Activated gamma-delta T cell treated with anti-CD3 and anti-CD28 coated beads, Interleukin-2, amount 50 U/mL, for 16 hours (primary cell): ENCODE data around the gene GLT8D1.
"Not testable (repeated sequence)": the region's sequence is repeated elsewhere in the genome, so short reads cannot be mapped to it uniquely, and the experiment has no call there.

Source experiments
- DNase-seq: peaks from one replicate; pipeline ENCODE4 v3.0.0-alpha.2; 2020; ENCODE audit warnings: low read depth

Gene GLT8D1, protein sequence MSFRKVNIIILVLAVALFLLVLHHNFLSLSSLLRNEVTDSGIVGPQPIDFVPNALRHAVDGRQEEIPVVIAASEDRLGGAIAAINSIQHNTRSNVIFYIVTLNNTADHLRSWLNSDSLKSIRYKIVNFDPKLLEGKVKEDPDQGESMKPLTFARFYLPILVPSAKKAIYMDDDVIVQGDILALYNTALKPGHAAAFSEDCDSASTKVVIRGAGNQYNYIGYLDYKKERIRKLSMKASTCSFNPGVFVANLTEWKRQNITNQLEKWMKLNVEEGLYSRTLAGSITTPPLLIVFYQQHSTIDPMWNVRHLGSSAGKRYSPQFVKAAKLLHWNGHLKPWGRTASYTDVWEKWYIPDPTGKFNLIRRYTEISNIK

DNA sequence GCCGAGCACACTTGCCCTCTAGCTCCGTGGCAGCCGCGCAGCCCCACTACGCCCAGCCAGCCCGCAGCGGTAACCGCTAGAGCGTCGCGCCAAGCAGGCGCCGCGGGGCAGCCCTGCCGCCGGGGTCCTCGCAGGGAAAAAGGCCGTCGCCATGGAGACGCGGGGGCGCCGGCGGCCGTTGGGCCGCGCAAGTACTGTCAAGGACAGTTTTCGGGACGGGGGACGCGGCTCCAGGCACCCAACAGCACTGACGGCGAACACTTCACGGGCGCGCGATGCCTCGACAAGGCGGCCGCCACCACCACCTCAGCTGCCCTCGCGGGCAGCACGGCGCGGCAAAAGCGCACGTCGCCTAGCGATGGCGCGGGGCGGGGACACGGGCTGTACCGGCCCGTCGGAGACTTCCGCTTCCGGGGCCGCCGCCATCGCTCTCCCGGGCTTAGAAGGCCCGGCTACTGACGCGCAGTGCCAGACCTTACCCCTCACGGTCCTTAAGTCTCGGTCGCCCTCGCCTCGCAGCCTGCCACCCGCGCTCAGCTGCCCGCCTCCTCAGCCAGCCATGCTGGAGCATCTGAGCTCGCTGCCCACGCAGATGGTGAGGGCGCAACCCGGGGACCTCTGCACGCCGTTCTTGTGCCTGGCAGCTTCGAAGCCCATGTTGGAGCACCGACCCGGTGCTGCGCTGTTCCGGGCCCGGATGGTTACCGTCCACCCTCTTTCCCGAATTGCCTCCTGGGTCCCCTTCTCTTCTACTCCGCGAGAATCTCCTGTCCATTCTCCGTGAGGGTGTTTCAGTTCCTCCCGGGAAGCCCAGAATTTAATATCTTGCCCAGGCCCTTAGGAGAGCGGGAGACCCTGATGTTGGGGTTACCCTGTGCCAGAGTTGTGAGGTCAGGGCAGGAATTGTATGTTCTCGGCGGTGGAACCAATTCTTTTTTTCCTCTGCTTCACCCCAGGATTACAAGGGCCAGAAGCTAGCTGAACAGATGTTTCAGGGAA, at the start of gene GLT8D1, which contains the start of gene SPCS1:
Gene GLT8D1, minus strand, starts transcription at position 104 of the 999 bp plus-strand sequence. CDS start 5,331 bp downstream, outside the sequence.
Gene SPCS1, plus strand, starts transcription at position 419 of the 999 bp plus-strand sequence. Its CDS starts 141 bp downstream, at position 560.
- DNase-seq: peak; percentile 72

DNA sequence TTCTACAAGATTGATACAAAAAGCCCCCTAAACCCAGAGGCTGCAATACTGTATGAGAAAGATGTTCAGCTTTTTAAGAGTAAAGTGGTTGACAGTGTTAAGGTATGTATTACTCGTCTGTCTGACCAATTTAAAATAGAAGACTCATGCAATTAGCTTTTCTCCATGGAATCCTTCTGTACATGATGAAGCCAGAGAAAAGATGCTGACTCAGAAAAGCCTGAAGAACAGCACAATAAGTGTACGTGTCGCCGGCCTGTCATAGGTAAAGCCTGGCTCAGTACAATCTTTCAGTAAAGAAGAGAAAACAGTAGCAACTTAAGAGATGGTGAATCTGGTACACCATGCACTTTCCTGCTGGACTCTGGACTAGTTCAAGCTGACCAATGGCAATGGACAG, 48.8 kb upstream of the GLT8D1 start:
- no peak for DNase-seq

DNA sequence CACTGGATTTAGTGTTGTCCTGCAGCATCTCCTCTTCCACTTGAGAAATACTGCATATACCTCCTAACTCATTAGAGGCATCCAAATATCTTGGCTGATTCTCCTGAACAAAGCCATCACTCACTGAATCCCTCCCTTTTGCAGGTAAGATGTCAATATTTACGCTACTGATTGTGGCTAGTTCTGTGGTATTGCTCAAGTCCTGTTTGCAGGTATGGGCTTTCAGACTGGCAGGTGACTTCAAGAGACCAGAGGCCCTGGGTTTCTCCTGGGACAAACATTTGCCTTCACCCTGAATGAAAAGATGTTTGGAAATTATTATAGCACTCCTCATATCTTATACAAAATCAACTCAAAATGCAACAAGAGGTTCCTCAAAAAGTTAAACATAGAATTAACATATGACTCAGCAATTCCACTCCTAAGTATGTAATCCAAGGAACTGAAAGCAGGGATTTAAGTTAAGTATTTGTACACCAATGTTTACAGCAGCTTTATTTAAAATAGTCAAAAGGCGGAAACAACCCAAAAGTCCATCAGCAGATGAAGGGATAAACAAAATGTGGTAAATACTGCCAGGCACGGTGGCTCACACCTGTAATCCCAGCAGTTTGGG, 46.6 kb upstream of the GLT8D1 start:
- DNase-seq: no peak

DNA sequence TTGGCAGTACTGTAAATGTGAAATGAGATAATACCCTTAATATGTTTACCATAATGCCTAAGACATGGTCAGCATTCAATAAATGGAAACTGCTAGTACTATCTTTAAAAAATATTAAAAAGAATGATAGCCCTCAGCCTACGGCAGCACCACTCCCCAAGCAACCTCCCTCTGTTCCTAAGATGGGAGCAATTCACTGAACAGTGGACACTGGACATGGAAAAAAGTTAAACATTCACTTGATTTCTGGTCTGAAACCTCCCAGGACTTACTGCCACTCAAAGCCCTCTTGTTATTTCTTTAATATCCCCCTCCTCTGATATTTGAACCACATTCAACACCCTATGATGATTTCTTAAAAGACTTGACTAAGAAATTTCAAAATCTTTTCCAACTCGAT, 38.1 kb upstream of the GLT8D1 start:
- DNase-seq: no peak

DNA sequence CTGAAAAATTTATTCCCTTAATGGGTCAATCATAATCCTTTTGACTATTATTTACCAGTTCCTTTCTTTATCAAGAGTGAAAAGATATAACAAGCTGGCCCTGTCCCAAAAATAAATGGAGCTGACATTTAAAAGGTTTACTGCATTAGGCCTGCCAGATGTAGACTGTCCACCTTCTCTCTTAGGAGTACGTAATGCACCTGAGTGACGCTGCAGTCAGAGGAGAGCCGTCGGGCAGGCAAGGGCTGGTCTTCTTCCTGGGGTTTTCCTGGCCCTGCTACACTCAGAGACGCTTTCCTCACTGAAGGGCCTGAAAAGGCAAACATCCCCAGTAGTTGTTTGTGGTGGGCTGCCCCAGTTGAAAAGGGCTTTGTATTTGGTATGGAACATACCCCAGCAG, 37.6 kb upstream of the GLT8D1 start:
- no peak for DNase-seq

DNA sequence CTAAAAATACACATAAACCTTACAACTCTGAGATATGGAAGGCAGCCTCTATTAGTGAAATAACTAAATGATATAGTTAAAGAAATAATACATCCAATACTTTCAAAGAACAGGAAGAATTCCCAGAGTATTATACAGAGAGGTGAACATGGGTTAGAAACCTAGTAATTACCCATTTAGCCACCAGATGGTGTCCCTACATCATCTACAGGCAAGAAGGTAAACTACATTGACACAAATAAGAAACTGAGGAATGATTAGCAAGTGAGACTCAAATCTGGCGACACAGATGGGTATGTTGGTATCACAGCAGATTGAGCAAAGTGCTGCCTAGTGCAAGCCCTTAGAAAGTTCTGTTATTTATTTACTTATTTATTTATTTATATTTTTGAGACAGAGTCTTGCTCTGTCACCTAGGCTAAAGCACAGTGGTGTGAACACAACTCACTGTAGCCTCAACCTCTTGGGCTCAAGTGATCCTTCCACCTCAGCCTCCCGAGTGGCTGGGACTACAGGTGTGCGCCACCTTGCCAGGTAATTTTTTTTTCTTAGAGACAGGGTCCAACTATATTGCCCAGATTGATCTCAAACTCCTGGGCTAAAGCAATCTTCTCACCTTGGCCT, 36.9 kb upstream of the GLT8D1 start:
- DNase-seq: no peak

DNA sequence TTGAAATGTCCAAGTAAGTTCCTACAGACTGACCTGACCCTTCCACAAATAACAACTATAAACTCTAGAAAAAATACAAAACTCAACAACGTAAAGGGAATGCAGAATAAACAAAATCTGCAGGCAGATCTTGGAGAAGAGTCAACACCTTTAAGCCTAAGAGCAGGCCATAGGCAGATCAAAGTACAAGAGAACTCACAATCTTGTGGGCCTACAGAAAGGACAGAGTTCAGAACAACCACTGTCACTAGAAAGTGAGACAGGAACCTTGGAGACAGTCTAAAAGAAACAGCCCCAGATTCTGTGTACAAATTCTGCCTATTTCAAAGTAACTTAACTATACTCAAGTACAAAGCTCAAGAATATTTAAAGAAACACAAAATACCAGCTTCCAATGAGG, 34.1 kb upstream of the GLT8D1 start:
- DNase-seq: no peak

DNA sequence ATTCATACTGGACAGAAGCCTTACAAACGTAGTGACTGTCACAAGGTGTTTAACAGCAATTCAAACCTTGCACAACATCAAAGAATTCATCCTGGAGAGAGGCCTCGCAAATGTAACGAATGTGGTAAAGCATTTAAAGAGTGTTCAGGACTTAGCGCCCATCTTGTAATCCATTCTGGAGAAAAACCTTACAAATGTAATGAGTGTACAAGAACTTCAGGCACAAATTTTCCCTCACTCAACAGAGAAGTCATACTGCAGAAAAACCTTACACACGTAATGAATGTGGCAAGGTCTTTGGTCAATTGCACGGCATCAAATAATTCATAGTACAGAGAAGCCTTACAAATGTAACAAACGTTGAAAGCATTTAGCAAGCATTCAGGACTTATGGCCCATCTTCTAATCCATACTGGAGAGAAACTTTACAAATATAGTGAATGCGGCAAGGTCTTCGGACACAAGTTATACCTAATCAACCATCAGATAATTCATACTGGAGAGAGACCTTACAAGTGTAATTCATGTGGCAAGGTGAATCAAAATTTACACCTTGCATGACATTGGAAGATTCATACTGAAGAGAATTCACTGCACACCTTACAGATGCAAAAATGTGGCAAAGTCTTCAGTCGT, 27.8 kb upstream of the GLT8D1 start:
- DNase-seq: no peak

DNA sequence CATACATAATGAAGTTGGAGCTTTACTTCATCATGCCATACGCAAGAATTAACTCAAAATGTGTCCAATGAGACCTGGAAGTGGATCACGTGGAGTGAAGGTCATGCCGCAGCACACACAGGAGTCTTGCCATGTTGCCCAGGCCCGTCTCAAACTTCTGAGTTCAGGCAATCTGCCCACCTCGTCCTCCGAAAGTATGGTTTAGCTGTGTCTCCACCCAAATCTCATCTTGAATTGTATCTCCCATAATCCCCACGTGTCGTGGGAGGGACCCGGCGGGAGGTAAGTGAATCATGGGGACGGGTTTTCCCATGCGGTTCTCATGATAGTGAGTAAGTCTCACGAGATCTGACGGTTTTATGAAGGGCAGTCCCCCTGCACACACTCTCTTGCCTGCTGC, 26.0 kb upstream of the GLT8D1 start:
- no peak for DNase-seq

DNA sequence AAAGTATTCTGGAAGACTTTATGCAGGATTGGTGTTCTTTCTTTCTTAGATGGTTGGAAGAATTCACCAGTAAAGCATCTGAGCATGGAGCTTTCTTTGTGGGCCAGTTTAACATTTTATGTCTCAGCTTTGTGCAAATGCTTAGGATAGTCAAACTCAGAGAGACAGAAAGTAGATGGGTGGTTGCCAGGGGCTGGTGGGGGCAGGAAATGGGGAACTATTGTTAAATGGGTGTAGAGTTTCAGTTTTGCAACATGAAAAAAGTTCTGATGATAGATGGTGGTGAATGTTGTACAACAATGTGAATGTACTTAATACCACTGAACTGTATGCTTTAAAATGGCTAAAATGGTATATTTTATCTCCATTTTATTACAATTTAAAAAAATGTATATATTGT, 25.1 kb upstream of the GLT8D1 start:
- no peak for DNase-seq

DNA sequence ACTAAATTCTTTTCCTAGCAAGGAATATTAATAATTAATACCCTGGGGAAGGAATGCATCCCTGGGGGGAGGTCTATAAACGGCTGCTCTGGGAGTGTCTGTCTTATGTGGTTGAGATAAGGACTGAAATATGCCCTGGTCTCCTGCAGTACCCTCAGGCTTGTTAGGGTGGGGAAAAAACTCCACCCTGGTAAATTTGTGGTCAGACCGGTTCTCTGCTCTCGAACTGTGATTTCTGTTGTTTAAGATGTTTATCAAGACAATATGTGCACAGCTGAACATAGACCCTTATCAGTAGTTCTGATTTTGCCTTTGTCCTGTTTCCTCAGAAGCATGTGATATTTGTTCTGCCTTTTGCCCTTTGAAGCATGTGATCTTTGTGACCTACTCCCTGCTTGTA, 23.2 kb upstream of the GLT8D1 start:
- not testable (repeated sequence) for DNase-seq

DNA sequence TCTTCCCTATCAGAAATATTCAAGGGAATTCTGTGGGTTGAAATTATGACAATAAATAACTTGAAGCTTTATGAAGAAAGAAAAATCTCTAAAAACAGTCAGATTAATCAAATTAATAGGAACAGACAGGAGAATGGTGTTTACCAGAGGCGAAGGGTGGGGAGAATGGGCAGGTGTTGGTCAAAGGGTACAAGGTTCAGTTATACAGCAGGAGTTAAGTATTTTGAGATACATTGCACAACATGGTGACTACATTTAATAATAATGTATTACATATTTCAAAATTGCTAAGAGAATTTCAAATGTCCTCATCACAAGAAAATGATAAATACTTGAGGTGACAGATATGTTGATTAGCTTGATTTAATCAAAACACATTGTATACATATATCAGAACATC, 18.9 kb upstream of the GLT8D1 start:
- DNase-seq: no peak

DNA sequence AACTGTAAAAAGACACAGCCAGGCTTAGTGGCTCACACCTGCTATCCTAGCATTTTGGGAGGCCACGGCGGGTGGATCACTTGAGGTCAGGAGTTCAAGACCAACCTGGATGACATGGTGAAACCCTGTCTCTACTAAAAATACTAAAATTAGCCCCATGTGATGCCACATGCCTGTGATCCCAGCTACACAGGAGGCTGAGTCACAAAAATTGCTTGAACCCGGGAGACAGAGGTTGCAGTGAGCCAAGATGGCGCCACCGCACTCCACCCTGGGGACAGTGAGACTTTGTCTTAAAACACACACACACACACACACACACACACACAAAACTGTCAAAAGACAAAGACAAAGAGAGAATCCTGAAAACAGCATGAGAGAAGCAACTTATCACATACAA, 18.3 kb upstream of the GLT8D1 start:
- no peak for DNase-seq

DNA sequence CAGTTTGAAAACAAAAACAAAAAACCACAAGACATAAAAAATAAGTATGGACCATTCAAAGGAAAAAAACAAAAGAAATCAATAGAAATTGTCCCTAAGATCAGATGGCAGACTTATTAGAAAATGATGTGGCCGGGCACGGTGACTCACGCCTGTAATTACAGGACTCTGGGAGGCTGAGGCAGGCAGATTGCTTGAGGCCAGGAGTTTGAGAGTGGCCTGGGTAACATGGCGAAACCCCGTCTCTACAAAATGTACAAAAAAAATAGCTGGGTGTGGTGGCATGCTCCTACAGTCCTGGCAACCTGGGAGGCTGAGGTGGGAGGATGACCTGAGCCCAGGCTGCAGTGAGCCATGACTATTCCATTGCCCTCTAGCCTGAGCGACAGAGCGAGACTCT, 16.9 kb upstream of the GLT8D1 start:
- DNase-seq: no peak

DNA sequence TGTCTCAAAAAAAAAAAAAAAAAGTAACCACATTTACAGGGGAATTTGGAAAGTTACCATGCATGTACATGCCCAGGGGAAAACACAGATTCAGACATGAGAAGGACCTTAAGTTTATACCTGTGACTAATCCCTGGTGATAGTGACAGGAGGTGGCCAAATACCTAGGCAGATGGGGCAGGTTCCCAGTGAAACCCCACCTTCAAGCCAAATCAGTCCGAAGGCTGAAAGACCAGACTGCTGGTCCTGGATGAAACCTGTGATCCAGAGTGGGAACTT, 16.1 kb upstream of the GLT8D1 start:
- DNase-seq: no peak

DNA sequence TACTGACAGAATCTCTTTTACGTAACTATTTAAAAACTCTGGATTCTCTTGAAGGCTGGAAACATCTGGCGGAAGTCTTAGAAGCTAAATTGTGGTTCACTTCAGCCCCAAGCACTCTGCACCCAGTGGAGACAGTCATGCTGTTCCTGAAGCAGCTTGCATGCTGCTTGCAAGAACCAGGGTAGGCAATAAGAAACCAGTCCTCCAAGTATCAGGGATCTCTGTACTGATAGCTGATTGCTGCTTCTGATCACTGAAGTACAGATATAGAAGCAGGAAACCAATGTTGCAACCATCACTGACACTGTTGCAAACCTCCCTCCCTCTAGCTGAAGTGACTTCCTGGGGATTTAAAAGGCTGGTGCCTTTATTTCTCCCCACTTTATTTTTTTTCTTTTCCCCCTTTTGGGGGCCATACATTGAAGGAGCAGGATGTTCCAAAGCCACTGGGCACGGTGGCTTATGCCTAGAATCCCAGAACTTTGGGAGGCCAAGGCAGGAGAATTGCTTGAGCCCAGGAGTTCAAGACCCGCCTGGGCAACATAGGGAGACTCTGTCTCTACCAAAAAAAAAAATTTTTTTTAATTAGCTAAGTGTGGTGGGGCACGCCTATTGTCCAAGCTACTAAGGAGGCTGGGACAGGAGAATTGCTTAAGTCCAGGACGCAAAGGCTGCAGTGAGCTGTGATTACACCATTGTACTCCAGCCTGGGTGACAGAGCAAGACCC, 15.6 kb upstream of the GLT8D1 start:
- no peak for DNase-seq

DNA sequence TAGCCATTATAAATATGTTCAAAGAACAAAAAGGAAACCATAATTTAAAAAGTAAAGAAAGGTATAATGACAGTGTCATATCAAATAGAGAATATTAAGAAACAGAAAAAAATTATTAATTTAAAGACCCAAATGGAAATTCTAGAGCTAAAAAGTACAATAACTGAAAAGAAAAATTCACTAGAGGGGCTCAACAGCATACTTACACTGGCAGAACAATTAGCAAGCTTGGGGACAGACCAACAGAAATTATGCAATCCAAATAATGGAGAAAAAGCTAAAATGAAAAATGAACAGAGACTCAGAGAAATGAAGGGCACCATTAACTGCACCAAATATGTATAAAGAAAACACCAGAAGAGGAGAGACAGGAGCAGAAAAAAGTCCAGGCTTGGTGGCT, 14.0 kb upstream of the GLT8D1 start:
- DNase-seq: no peak

DNA sequence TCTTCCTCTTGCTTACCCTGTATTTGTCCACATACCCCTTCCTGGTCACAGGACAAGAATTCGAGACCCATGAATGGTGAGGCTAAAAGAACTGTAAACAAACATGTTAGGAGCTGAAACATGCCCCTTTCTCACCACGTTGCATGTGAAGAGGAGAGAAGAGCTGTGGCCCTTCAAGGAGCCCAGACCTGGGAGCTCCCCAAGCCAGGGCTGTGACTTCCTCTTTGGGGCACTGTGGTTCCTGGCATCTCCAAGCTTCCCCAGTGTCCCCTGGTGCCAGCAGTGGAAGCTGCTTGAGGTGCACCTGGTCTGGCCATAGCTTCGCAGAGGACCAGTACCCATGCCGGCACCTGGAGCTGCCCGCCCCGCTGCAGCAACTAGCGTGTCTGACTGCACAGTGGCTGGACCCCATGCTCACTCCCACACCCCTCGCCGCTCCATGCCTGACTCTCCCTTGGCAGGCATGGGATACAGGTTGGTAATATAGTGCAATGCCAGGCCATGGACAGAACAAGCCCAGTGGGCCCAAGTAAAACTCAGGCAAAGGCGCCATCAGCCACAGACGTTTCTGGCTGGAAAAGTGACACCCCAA, 10.2 kb upstream of the GLT8D1 start:
- no peak for DNase-seq

DNA sequence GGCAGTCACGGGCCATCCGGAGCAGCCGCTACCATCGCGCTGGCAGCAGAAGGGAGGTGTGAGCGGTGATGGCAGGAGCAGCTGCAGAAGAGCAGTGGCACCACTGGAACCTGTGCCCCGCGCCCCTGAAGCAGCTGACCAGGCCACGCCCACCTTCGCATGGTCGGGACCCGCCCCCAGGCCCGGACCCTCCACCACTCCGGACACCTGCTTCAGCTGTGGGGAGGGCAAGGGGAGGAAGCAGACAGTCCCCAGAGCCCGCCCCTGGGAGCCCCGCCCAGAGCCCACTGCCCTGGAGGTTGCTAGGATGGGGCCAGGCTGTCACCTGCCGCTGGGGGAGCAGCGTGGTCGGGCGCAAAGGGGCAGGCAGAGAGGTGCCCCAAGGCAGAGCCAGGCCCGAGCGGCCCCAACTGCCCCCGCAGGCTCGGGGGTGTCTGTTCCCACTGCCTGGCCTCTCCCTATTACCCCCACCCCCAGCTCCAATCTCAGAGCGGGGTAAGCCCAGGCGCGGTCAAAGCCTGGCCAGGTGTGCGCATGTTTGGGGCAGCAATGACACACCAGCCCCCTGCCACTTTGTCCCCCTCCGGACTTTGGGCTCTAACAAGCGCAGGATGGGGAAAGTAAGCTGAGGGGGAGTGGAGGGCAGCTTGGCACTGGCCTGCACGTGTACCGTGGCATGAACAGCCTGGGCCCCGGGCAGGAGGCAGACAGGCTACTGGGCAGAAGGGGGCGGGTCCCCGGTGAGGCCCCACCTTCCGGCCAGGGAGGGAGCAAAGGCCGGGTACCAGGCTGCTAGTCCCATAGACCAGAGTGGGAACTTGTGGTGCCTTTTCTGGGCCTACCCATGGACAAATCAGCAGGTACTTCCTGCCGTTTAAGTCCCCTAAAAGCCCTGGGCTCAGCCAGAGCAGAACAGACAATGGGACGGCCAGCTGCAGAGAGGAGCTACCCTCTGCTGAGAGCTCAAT, 9.0 kb upstream of the GLT8D1 start:
- DNase-seq: no peak
